HG02852 (cell line): ENCODE data around the gene PEX10.

Source experiments
- ATAC-seq: cut with Tn5 transposase; IDR thresholded peaks from one replicate; pipeline ENCODE4 v1.9.1; 2021; ENCODE audit warnings: mild to moderate bottlenecking, moderate library complexity; ENCODE audit not compliant: unreplicated experiment

PEX10 gene

DNA sequence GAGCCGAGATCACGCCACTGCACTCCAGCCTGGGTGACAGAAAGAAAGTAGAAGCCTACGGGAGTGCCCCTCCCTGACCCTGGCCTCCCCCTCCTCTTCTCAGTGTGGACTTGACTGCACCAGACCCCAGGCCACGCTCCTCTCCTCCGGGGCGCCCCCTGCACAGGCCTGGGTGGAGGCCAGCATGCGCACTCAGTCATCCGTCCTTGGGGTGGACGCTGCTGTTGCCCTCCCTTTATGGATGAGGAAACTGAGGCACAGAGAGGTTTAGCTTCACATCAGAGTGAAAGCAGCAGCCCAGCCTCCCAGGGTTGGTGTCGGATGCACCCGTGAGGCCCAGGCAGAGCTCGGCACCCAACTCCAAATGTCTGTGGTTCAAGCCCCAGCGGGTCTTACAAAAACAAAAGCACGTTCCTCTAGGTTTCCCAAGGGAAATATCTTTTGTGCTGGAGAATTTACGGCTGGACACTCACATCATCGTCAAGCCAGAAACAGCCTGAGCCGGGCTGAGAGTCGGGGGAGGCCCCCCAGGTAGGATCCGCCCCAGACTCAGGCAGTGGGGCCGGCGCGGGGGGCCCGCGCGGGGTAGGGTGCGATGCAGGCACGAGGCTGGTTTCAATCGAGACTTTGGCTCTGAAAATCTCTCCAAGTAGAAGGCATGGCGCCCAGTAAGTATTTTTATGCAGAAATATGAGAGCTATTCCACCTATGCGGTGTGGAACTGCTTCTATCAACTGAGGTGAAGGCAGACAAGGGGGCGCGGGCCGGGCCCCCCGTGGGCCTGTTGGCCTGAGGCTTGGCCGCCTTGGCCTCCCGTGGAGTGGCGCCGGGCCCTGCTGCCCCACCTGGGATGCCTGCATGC, 57.6 kb downstream of the PEX10 start:
- no peak for ATAC-seq
